Measurements from ENCODE around the gene PCOLCE2. TPM values are rescaled to one million over a fixed set of nuclear protein-coding genes. Genes with fewer than 3 reads are reported as not detected.

Gene PCOLCE2
- total and polyA plus RNA-seq, 2 of the 8 experiments (the other 6 are each of a cell fraction or from before 2014, with no cell fraction given), result 11.1 to 12.6 TPM

DNA sequence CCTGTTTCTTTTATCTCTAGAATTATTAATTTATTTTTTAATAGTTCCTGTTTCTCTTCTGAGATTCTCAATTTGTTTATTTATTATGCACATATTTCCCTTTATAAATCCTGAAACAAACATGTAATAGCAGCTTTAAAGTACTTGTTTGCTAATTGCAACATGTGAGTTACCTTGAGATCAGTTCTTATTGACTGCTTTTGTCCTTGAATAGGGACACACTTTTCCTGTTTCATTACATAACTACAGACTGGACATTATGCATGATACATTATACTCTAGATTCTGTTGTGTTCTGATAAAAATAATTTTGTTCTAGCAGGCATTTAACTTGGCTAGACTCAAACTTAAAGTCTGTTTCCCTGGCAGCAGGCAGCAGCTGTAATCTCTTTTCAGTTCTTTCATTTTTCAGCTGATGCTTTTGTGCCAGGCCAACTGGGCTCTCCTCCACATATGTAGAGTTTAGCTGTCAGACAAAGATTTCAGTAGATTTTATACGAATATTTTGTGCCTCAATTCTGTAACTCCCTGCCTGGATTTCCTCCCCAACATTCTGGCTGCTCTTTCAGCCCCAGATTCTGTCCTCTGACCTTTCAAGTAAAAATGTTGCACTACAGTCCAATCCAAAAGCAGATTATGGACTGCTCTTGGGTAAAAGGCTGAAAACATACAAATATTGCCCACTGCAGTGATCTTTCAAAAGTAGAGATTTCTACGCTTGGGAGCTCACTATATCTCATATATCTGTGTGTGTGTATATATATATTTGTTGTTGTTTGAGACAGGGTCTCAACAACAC, 41.9 kb downstream of the PCOLCE2 start:
- no peak overlapping the region for H4K91ac ChIP-seq (replicated peaks; ENCODE audit: insufficient read length, low read length)
- 70% methylated on average over 2 of the region's 2 CpGs; no CpG with 5 or more reads in 1 of the 2 experiments for WGBS, 2 experiments (ENCODE audit: extremely low coverage in 1 of 2, insufficient coverage in 1 of 2, insufficient read length in 1 of 2, insufficient replicate concordance in 2 of 2, low coverage in 1 of 2, low lambda C conversion rate in 2 of 2, missing lambda C conversion rate in 1 of 2)
- FAIRE-seq, result no peak
- ChIA-PET POLR2A (ENCODE audit: partially characterized antibody) (interaction anchor here (0.8 to 1.2 kb wide), 2 partner anchors 17 to 19 kb away, joined by 4 read pairs; no protein-coding TSS in a partner anchor), CTCF (ENCODE audit: partially characterized antibody) (interaction anchor here (0.6 to 3.3 kb wide), 15 partner anchors 10 to 248 kb away, joined by 3 to 21 read pairs (median 5); no protein-coding TSS in a partner anchor)
- no peak overlapping the region for H2AK5ac ChIP-seq (ENCODE audit: low read depth, low read length)
- no peaks in the 10 kb centered on the region for H3K79me2 ChIP-seq (ENCODE audit: control insufficient read depth in 1 of 2, insufficient read depth in 2 of 2, low read length in 2 of 2)
- no peak overlapping the region for H3K14ac ChIP-seq (ENCODE audit: insufficient read length)
- H3K9ac ChIP-seq (replicated peaks in 1 of 4; ENCODE audit: extremely low read depth in 1 of 4, low read depth in 3 of 4, low read length in 3 of 4), result no peak overlapping the region
- H3K56ac ChIP-seq (replicated peaks; ENCODE audit: insufficient read length, low read depth, low read length), result no peak overlapping the region
- no peak overlapping the region for H2AFZ ChIP-seq (ENCODE audit: low read length)
- no peak overlapping the region for H2BK15ac ChIP-seq (ENCODE audit: low read length)
- H3K79me1 ChIP-seq (ENCODE audit: low read depth, low read length), result no peaks in the 10 kb centered on the region
- H3K9me3 ChIP-seq (ENCODE audit: insufficient read depth in 2 of 2, low read depth in 1 of 2, low read length in 1 of 2), result no peaks in the 10 kb centered on the region
- H2BK5ac ChIP-seq (ENCODE audit: low read depth, low read length), result no peak overlapping the region
- no peak for DNase-seq (ENCODE audit: low read depth in 1 of 2, low spot score in 2 of 2)
- H3K27ac ChIP-seq (ENCODE audit: low read depth, low read length), result no peak overlapping the region
- no peak overlapping the region for H4K5ac ChIP-seq (ENCODE audit: insufficient read length, low read depth, low read length)
- no peak overlapping the region for H2BK120ac ChIP-seq (replicated peaks; ENCODE audit: low read depth, low read length)
- no peak overlapping the region for H3K23ac ChIP-seq (ENCODE audit: insufficient read length)
- no peak overlapping the region for H4K8ac ChIP-seq (ENCODE audit: extremely low read depth, insufficient read depth, low read length)
- H4K20me1 ChIP-seq (replicated peaks in 1 of 2; ENCODE audit: control insufficient read depth in 1 of 2, insufficient read depth in 2 of 2, low read length in 2 of 2), result no peaks in the 10 kb centered on the region
- no peak overlapping the region for H2BK20ac ChIP-seq (ENCODE audit: low read length)
- no peak overlapping the region for H3K4me3 ChIP-seq (ENCODE audit: extremely low read depth in 1 of 4, insufficient read depth in 2 of 4, low read depth in 3 of 4, low read length in 4 of 4)
- no peak overlapping the region for H3K4ac ChIP-seq (replicated peaks; ENCODE audit: insufficient read length, low read depth, low read length)
- H3K4me2 ChIP-seq (ENCODE audit: insufficient read depth in 1 of 2, low read depth in 2 of 2, low read length in 2 of 2), result no peak overlapping the region
- no peak overlapping the region for H2BK12ac ChIP-seq (ENCODE audit: low read depth, low read length)
- H3K36me3 ChIP-seq (ENCODE audit: control insufficient read depth in 2 of 4, insufficient read depth in 4 of 4, low read length in 3 of 4), result peaks cover 0 to 6% (median 0%) of the 10 kb centered on the region in 4 experiments; a peak in 2 of 8 replicates
- H3K4me1 ChIP-seq (replicated peaks in 1 of 4; ENCODE audit: control insufficient read depth in 3 of 4, insufficient read depth in 4 of 4, low read length in 3 of 4), result no peaks in the 10 kb centered on the region
- no peaks in the 10 kb centered on the region for H3K23me2 ChIP-seq (ENCODE audit: low read depth, low read length)
- no peaks in the 10 kb centered on the region for H3K27me3 ChIP-seq (replicated peaks in 1 of 4; ENCODE audit: control insufficient read depth in 3 of 4, extremely low read depth in 1 of 4, insufficient read depth in 3 of 4, low read length in 3 of 4)
- no peak overlapping the region for H3K18ac ChIP-seq (ENCODE audit: extremely low read depth, low read length)
- TF ChIP-seq RAD21 (IDR thresholded peaks at IDR 0.05 in 1 of 2, conservative IDR thresholded peaks at IDR 0.05 in 1 of 2; ENCODE audit: low read depth in 2 of 2, low read length in 2 of 2) (no peak), RXRA (IDR thresholded peaks at IDR 0.05; ENCODE audit: insufficient read depth, low read depth, low read length) (no peak), BRCA1 (IDR thresholded peaks at IDR 0.05; ENCODE audit: low read depth, low read length) (no peak), SP4 (IDR thresholded peaks at IDR 0.05; ENCODE audit: low read length) (no peak), CEBPB (IDR thresholded peaks at IDR 0.05; ENCODE audit: low read depth, low read length) (no peak), KDM1A (IDR thresholded peaks at IDR 0.05; ENCODE audit: borderline replicate concordance, low read length) (no peak), PHF8 (conservative IDR thresholded peaks at IDR 0.05; ENCODE audit: low read depth, low read length) (no peak)

Measured in H1 (cell line).